ENCODE results near the gene C1orf21.
A peak's percentile ranks its signal among the peaks of the same experiment; 100 is the strongest.

The C1orf21 gene

DNA sequence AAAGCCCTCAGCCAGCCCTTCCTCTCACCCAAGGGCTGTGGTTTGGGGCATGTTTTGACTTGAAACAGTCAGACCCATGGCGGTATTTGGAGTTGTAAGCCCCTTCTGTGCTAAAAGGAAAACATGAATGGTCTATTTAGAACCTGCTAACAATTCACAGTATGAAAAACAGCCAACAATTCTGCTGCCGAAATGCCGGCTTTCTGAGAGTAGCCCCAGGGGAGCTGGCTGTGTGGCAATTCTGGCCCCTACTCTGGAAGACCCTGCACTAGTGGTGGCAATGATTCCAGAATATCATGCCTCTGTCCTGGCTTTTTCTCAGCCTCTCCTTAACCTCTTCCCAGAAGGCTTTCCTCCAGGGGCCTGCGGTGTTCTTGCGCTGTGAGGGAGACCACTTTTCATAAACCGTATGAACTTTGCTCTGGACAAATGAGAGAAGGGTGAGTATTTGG is 249.2 kb downstream of the C1orf21 start:
- no peak for DNase-seq

GRCh38 chr1:184637664-184638240 is 250.9 kb downstream of the C1orf21 start:
- no peak for DNase-seq

DNA sequence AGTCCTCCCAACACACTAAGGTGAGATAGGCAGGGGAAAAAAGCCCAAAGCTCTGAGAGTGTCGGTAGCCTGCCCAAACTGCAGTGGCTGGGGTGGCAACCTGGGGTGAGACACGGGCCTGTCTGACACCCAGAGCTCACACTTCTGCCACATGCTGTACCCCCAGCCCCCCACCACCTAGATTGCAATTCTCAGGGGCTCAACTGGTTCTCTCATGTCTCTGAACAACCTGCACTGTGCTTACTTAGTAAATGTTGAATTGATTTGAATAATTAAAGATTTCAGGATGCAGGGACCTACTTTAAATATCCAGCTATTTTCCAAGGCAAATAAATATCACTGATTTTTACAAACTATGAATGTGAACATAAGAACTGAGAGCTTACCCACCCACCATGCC is 252.4 kb downstream of the C1orf21 start:
- no peak for DNase-seq

GRCh38 chr1:184640505-184640904 is 253.7 kb downstream of the C1orf21 start:
- no peak for DNase-seq

DNA sequence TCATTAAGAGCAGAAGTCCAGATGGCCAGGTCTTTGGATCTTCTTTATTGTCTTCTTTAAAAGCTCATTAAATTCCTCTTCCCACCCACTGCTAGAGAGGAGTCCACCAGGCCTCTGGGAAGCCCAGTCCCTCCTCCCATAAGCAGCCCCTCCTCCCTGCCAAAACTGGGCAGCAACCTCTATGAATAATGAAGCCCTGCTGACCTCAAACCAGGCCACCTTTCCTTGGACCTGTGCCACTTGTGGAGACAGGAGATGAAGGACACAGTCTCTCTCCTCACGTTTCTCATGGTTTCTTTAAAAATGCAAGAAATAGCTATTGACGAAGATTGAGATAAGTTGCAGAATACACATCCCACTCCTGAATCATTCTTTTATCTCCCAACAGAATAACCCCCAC is 255.1 kb downstream of the C1orf21 start:
- no peak for DNase-seq

GRCh38 chr1:184643661-184644060 is 256.8 kb downstream of the C1orf21 start:
- no peak for DNase-seq

DNA sequence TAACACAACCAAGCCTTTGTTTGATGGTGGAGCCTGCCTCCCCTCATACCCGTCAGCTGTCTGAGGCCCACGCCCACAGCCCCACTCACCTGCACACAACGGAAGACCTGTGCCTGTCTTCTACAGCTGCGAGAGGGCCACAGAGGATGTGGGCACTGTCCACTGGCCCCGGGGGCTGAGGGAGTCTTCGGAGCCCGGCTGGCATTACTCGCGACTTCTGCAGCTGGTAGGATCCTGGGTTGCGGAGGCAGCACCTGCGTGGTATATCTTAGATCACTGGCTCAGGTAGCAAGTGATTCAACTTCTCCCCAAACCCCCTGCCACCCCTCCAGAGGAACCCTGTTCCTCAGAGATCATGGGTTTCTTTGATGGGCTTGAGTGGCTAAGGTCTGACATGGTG is 257.9 kb downstream of the C1orf21 start:
- DNase-seq: no peak

DNA sequence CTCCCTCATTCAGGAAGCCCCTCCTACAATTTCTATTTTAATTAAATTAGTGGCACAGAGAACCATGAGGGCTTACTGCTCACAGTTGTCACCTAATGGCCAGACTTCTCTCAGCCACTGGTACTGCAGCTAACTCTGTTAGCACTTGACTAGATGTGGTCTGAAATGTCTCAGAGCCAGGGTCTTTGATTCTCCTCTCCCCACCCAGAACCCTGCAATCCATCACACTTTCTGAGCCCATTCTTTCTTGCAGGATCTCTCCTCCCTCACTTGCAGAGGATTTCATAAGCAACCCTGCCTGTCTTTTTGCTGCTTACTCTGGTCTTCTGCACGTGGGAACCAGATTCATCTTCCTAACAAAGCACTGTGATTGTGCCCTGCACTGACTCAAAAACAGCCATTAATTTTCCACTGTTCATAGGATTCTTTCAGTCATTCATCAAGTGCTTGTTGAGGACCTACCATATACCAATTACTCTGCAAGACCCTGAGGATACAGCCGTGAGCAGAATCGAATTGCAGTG is 259.4 kb downstream of the C1orf21 start:
- DNase-seq: no peak

GRCh38 chr1:184646824-184647223 is 260.0 kb downstream of the C1orf21 start:
- DNase-seq: no peak

DNA sequence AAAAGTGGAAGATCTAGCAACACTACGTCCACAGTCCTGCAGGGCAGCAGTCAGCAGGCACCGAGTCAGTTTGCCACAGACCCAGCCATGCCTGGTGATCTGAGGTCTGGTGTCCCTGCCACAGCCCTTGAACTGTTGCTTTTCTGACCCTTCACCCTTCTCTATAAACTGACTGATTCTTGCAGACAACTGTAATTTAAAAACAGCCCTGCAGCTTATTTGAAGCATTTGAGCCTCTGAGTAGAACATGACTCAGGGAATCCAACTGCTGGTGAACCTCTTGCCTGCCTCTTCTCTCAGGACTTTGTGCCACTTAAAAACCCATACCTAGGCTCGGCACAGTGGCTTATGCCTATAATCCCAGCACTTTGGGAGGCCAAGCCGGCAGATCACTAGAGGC is 260.6 kb downstream of the C1orf21 start:
- DNase-seq: no peak

DNA sequence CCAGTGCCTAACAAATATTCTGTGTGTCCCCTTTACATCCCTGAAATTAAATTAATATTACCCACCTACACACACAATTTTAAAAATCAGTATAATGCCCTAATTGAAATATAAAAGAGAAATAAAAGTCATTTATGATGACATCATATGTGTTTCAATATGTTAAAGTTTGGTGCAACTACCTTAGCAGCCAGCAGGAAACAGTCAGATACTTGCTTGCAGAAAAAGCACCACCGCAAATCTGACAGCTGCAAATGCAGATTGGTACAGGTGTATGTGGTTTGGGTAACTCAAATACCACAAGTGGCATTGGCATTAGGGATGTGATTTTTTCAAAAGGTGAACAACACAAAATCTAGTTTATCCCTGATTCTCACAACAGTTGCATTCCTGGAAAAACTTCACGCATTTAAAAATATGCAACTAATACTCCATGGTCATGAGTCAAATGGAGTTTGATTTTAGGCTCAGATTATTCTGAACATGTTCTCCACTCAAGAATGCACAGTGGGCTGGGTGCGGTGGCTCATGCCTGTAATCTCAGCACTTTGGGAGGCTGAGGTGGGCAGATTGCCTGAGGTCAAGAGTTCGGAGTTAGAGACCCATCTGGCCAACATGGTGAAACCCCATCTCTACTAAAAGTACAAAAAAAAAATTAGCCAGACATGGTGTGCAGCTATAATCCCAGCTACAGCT is 261.5 kb downstream of the C1orf21 start:
- DNase-seq: no peak

GRCh38 chr1:184648856-184649201 is 262.0 kb downstream of the C1orf21 start:
- DNase-seq: no peak

GRCh38 chr1:184649451-184649888 is 262.6 kb downstream of the C1orf21 start:
- no peak for DNase-seq

DNA sequence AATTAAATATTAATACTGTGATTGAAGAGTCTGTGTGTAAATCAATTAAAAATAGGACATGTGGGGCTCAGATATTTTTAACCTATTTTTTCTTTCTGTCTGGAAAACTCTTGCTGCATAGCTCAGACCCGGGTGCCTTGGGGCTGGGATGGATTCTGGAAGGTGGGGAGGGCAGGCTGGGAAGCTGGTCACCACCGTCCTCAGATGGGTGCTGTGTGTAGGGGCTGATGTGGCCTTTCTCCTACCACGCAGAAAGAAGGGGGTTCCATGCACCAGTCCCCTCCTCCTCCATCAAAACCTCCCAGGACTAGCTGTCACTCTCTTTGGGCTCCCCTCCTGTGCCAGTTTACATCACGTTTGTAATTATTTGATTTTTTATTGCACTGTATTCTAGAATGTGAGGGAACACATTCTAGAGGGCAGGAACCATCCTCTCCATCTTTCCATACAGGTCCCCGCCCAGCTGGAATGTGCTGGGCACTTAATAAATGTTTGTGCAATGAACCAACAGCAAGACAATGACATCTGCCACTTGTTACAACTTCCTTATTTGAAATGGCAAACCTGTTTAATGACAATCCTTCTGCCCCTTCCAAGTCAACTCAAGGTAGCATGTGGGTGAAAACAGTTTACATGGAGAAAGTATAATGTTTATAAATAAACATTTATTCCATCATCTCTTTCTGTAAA is 263.5 kb downstream of the C1orf21 start:
- DNase-seq: no peak

- DNase-seq: no peak
Measured at GRCh38 chr1:184655185-184655584, 268.4 kb downstream of the C1orf21 start.

GRCh38 chr1:184656221-184656620 is 269.4 kb downstream of the C1orf21 start:
- no peak for DNase-seq

DNA sequence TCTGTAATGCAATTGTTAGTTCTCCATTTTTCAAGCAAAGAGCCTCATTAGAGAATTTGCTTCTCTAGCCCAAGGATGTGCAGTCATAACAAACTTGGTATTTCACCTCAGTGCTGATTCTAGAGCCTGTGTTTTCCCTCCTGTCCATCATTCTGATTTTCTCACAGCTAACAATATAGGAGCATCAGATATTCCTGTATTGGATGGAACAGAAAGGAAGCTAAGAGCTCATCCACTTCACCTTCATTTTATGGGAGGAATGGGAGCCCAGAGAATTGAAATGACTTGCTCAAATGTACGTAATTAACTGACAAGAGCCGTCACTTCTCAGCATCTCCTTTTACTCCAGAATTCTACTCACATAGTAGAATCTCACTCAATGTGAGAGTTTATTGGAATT is 271.2 kb downstream of the C1orf21 start:
- DNase-seq: no peak

- no peak for DNase-seq
Measured at GRCh38 chr1:184660462-184661191, 273.8 kb downstream of the C1orf21 start.

DNA sequence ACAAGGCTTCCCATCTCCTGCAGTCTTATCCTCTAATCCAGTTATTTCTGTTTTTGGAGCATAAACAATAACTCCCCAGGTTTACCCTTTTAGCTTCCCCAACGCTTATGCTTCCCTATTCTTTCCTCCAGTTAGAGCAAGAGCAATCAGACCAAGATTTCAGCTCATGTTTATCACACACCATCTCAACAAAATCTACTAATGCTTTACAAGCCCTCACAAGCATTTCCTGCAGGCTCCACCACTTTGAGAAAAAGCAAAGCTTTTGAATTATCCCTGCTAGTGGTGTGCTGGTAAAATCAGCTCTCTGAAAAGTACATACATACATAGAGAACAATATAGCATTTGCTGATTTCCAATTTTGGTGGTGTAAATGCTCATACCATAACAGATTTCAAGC is 275.0 kb downstream of the C1orf21 start:
- DNase-seq: no peak

DNA sequence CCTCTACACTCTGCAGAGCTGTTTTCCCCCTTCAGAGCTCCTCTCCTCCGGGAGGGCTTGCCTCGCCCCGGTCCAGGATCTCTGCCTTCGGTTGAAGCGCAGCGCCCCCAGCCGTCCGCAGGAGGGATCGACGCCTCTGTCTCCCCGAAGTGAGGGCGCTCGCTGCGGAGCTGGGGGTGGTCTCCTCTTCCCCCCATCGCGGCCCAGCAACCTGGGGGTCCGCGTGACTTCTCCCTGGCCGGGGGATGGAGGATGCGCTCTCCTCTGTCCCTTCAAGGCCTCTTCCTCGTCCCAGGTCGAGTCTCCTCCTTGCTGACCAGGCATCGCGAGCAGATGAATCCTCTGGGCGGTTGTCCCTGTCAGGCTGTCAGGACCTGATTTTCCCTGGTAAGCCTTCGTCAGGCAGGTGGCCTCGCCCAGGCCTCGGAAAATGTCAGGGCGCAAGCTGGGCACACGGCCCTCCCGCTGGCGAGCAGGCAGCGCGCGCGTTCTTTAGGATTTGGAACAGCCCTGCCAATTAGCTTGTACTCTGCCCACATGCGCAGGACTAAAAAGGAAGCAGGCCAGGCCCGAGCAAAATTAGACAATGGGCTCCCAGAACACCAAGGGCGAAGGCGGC is 277.3 kb downstream of the C1orf21 start:
- peak; percentile 20 for DNase-seq

DNA sequence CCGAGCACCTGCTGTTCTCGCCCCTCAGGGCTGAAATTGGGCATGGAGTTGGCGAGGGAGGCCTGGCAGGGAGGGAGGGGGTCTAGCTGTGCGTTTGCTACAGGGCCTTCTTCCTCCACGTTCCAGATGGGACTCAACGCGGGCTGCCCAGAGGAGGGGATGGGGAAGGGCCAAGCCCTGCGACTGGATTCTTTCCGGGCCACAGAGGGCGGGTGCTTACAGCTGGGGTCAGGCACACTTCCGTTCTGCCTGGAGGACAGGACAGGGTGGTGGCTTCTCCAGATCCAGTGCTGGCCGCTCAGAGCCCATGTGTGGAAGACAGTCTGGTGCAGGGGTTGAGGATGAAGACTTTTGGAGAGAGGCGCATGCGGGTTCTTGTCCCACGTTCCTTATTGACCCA is 277.8 kb downstream of the C1orf21 start:
- DNase-seq: no peak

- no peak for DNase-seq
Measured at GRCh38 chr1:184665360-184665759, 278.5 kb downstream of the C1orf21 start.

DNA sequence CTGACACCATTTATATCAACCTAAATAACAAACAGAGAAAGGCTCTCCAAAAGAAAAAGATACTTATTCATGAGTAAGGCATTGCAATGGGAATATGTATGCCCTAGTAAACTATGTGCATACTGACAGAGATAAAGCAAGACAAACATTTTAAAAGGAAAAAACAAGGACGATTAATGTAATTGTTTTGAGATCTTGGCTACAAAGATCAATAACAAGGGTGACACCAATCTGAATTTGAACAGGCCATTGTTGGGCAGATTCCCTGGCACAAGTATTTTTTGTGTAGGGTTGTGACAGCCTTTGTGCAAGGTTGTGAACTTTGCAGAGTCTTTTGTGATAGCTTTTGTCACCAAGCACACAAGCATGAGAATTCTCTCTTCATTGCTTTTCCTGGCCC is 282.6 kb downstream of the C1orf21 start:
- DNase-seq: no peak
